NK-92 (cell line): ENCODE data around the gene PIAS4.
"Not testable (repeated sequence)": the region's sequence is repeated elsewhere in the genome, so short reads cannot be mapped to it uniquely, and the experiment has no call there.

Source experiments
- DNase-seq: peaks from one replicate; lab custom pipeline; 2025; ENCODE audit not compliant: unreplicated experiment; lab: John Stamatoyannopoulos, UW

PIAS4 gene

DNA sequence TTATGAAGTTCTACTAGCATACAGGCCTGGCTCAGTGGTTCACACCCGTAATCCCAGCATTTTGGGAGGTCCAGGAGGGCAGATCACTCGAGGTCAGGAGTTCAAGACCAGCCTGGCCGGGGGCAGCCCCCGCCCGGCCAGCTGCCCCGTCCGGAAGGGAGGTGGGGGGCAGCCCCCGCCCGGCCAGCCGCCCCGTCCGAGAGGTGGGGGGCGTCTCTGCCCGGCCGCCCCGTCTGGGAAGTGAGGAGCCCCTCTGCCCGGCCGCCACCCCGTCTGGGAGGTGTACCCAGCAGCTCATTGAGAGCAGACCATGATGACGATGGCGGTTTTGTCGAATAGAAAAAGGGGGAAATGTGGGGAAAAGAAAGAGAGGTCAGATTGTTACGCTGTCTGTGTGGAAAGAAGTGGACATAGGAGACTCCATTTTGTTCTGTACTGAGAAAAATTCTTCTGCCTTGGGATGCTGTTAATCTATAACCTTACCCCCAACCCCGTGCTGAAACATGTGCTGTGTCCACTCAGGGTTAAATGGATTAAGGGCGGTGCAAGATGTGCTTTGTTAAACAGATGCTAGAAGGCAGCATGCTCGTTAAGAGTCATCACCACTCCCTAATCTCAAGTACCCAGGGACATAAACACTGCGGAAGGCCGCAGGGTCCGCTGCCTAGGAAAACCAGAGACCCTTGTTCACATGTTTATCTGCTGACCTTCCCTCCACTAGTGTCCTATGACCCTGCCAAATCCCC lies 8.7 kb upstream of the PIAS4 start:
- DNase-seq: not testable (repeated sequence)

DNA sequence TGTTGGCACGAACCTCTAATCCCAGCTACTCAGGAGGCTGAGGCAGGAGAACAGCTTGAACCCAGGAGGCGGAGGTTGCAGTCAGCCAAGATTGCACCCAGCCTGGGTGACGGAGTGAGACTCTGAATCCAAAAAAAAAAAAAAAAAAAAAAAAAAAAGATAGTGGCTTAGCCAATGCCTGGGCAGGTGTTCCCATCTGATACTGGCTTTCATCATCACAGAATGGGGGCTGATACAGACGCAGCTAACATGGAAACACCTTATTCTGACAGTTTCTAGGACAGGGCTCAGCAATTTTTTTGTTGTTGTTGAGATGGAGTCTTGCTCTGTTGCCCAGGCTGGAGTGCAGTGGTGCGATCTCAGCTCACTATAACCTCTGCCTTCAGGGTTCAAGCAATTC lies 6.7 kb upstream of the PIAS4 start:
- not testable (repeated sequence) for DNase-seq

DNA sequence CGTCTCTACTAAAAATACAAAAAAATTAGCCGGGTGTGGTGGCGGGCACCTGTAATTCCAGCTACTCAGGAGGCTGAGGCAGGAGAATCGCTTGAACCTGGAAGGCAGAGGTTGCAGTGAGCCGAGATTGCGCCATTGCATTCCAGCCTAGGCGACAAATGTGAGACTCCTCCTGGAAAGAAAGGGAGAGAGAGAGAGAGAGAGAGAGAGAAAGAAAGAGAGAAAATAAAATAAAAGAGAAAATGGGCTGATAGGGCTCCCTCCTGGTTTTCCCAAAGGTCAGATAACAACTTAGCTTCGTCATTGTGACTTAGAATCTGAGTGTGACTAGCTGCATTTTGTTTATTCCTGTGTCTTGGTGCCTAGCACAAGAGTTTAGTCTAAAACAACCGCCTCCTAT lies 2.1 kb upstream of the PIAS4 start:
- DNase-seq: not testable (repeated sequence)

DNA sequence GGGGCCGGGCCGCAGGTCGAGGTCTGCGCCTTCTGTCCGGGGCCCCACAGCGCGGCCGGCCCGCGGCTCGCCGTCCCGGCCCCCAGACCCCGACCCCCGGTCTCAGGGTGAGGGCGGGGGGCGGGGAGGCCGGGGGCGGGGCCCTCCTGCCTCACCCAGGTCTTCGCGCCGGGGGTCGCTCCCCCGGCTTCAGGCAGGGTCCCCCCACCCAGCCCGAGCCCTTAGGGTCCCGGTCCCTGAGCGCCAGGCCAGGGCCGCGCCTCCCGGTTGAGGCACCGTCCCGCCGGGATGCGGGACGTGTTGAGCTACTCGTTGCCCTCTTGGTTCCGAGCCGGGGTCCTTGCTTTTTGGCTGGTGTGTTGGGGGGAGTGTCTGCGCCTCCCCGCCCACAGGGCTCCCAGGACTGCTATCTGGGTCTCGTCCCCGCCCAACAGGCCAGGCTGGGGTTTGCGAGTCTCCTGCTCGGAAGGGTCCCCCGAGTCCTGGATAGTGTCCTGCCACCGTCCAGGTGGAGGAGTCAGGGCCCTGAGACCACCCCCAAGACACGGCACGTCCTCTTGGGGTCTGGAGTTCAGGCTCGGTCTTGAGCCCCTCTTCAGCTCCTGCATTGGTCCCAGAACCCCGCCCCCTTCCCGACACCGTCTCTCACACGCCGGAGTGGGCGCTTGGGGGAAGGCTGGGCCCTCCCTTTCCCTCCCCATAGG lies 452 bp downstream of the PIAS4 start:
- no peak for DNase-seq

DNA sequence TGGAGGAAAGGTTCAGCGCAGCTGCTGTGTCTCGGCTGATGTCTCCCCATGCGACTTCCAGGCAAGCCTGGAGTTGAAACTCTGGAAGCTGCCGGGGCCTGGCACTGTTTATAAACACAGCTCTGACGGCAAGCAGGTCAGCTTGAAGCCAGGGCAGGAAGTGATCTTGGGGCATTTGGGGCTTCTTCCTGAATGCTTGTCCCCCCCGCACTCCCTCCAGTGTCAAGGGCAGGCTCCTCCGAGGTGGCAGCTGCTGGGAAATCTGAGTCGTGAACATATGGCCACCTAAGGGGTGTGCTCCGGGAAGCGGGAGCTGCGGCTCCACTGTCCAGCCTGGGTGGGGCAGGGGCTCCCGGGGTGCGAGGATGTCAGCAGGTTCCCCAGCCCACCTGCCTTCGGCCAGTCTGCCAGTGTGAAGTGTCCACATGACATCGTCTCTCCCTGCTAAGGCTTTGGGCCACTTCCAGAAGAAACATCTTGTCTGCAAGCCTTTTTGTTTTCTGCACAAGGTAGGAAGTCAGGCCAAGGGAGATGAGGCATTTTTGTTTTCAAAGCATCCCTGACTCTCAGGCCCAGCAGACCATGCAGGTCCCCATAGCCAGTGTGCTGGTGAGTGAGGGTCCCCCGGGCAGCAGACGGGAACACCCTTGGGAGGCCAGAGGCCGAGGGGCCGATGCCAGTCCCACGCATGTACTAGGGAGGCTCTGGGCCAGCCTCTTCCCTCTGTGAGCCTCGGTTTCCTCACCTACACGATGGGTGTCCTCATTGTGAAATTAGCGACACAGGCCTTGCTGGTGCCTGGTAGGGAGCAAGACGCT lies 2.7 kb downstream of the PIAS4 start:
- no peak for DNase-seq

DNA sequence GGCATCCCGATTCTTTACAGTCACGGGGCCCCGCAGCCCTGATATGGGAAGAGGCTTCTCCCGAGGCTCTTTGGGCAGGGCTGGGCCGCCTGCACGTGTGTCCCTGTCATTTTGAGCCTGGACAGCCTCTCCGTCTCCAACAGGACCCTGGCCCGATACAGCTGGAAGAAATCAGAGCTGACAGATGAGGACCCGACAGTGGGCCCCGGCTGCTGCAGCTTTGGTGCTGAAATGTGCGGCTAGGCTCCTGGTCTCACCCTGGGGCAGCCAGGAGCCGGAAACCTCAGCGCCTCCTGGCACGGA lies 3.2 kb downstream of the PIAS4 start:
- DNase-seq: no peak

DNA sequence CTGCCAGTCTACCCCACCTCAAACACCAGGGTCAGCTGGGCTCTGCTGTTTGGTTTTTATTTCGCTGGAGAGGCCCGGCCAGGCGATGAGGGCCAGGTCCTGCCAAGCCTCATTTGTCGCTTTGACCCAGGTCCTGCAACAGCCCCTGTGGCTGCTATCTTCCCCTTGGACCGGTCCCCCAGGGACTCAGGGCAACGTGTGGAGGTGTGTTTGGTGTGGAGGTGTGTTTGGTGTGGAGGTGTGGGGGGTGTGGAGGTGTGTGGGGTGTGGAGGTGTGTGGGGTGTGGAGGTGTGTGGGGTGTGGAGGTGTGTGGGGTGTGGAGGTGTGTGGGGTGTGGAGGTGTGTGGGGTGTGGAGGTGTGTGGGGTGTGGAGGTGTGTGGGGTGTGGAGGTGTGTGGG lies 3.9 kb downstream of the PIAS4 start:
- not testable (repeated sequence) for DNase-seq

DNA sequence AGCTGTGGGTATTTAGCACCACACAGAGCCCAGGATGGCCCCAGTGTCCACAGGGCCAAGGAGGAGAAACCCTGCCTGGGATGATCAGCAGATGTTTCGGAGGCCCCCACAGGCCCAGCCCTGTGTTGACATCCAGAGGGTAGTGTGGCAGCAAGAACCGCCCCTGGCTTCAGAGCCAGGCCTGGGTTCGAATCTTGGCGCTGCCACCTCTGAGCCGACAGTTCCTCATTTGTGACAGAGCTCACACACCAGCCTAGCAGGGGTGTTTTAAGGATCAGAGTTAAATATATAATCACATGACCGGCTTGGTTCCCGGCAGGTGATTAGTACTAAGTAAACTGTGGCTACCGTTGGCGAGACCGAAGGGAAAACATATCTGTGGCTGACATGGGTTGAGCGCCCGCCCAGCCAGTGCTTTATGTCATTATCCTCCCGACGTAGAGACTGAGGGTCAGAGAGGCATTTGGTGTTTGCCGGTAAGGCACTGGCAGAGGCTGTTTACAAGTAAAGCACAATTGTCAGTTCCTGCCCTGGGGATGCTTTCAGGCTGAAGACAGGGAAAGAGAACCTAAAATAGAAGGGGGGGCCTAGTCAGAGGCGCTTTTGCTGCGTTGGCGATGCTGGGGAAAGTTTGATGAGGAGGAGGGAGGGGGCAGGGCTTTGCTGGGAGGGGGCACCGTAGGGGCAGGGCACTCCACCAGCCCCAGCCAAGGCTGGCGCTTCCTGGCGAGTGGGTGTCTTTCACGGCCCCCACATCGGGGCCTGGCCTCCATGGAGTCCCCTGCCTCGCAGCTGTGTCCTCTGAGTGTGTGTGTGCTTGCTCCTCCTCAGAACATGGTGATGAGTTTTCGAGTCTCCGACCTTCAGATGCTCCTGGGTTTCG lies 4.8 kb downstream of the PIAS4 start:
- no peak for DNase-seq

DNA sequence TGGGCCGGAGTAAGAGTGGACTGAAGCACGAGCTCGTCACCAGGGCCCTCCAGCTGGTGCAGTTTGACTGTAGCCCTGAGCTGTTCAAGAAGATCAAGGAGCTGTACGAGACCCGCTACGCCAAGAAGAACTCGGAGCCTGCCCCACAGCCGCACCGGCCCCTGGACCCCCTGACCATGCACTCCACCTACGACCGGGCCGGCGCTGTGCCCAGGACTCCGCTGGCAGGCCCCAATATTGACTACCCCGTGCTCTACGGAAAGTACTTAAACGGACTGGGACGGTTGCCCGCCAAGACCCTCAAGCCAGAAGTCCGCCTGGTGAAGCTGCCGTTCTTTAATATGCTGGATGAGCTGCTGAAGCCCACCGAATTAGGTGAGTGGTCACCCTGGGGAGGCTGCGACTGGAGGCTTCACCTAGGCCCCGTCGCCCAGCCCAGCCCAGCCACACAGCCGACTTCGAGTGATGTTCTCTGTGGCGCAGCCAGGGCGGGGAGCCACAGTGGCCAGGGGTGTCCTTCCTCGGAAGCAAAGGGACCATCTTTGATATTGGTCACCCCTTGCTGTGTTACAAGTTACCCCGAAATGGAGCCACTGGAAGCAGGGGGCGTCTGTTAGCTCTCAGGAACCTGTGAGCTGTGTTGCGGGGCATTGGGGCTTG lies 5.6 kb downstream of the PIAS4 start:
- no peak for DNase-seq

DNA sequence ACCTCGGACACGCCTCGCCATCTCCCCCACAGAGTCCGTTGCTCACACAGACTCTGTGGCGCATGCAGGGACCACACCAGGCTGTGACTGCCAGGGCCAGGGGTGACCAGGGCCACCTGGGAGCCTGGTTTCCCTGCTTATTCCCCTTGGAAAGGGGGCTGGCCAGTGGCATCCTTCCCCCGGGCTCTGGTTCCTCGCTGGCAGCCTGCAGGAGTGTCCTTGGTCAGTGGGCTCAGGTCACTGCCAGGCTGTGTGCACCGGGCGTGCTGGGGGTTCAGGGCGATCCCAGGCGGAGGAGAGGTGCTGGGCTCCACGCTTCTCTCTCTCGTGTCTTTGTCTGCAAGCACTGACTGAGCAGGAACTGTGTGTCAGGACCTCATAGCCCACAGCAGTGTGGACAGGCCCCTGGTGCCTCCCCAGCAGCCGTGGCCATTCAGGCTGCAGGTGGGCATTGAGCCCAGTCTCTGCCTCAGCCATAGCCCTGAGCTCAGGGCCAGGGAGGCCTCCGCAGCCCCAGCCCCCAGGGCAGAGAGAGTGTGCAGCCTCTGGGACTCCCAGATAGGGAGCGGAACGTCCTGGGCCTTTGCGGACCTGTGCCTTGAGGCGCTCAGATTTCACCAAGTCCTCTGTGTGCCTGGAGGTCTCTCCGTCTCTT lies 6.5 kb downstream of the PIAS4 start:
- no peak for DNase-seq

DNA sequence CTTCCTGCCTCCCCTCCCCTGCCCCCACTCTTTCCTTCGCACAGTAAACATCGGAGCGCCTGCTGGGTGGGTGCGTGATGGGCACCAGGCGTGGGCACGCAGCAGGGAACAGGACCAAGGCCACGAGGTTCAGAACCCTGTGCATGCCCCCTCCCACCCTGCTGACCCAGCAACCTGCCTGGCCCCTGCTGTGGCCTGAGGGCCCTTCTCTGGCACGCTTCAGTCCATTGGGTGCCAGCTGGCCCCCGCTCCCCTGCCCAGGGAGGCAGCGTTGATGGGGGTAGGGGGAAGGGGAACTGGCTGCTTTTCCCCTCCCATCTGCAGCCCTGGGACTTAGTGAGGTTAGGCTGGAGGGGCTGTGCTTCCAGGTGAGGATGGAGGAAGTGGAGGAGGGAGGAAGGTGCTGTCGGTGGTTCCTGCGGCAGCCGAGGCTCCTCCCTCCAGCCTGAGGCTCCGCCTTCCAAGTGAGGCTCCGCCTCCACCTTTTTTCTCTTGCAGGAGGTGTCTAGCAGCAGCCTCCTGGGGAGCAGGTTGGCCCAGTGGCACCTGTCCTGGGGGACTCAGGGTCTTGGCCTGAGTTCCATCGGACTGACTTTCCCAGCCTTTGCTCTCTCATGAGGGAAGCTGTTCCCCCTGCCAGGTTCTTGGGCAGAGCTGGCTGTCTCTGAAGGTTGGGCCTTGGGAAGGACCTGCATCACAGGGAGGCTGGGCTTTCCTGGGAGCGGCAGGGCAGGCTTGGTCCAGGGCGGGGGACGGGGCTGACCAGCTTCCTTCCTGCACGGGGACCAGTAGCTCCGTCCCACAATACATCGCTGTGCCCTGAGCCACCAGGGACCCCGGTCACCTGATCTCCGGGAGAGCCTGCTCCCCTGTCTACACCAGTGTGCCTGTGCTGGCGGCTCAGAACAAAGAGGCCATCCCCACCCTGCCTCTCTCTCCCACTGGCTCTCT lies 7.3 kb downstream of the PIAS4 start:
- DNase-seq: no peak

DNA sequence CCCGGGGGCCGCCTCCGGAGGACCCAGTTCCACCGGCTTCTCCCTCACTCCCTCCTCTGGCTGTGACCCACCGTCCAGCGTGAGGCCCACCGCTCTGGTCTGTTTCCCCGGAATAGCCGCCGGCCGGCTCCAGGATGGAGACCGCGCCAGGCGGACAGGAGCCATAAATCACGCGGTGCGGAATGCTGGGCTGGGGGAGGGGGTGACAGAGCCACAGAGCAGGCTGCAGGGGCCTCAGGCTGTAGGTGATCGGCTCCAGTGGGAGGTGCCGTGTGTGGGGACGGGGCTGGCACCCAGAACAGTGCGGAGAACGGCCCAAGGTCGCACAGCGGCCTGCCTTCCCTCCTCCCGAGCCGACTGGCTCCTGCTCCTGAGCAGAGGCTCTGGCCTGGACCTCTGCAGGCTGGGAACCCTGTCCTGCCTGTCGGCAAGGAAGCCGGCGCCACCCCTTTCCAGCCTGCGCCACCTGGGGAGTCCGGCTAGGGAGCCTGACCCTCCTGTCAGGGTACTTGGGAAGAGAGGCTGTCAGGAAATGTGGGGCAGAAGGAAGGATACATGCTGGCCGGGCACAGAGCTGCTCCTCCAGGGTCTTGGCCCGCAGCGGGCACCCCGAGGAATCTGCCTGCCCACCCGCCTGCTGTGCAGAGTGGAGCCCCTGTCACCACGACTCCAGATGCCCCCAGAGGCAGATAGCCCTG lies 8.3 kb downstream of the PIAS4 start:
- no peak for DNase-seq

DNA sequence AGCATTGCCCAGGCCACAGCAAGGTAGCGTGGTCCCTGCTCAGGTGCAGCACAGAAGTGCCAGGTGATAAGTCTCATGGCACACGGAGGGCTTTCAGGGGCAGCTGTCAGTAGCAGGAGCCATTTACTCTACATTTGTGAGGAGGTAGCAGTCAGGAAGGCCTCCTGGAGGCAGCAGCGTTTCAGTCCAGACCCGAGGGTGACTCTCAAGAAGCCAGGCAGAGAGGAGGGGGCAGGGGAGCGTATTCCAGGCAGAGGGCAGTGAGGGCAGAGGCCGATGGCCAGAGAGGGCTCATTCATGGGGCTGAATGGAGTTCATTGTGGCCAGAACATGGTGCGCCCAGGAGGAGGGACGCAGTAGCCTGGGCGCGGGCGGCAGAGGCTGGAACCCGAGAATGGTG lies 8.9 kb downstream of the PIAS4 start:
- no peak for DNase-seq

DNA sequence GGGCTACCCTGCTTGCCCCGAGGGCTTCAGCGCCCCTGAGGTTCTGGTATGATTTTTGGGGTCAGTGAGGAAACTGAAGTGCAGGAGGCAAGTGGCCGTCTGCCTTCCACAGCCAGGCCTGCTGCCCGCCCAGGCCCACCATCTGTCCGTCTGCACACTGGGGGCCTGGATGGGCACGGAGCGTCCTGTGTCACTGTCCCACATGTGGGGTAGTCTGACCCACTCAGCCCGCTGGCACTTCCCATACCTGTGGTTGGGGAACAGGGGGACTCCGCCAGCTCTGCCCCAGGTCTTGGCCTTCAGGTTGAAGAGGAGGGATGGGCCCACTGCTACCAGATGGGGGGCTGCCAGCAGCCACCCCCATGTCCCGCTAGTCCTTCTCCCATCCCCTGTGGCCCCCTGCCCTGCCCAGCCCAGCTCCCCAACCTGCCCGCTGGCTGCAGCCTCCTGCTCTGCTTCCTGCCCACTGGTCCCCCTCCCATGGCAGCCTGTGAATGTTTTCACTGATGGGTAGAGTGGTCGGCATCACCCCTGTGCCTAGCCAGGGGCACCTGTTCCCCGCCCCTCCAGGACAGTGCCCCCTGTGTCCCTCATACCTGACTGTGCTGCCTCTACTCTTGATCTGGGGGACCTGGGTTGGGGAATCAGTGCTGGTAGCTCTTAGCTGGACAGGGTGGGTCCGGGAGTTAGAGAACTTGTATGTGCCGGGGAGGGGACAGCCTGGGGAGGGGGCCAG lies 9.5 kb downstream of the PIAS4 start:
- DNase-seq: no peak

DNA sequence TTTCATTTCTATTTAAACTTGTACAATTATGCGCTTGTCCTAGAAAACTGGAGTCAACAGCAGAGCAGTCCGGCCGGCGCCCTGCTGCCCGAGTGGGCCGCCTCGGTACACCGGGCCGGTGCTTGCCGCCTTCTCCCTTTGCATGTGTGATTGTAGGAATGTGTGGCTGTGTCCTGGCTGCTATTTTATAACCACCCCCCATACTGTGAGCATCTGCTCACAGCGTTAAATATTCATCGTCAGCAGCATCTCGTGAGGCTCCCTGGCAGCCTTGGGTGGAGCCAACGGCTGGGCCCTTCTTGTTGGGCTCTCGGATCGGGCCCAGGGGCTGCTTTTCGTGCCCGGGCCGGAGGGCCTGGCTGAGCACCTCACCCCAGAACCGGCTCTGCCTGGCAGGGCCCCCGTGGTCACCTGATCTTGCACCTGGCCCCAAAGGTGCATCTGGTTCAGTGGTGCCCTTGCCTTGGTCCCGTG lies 10.6 kb downstream of the PIAS4 start:
- no peak for DNase-seq

DNA sequence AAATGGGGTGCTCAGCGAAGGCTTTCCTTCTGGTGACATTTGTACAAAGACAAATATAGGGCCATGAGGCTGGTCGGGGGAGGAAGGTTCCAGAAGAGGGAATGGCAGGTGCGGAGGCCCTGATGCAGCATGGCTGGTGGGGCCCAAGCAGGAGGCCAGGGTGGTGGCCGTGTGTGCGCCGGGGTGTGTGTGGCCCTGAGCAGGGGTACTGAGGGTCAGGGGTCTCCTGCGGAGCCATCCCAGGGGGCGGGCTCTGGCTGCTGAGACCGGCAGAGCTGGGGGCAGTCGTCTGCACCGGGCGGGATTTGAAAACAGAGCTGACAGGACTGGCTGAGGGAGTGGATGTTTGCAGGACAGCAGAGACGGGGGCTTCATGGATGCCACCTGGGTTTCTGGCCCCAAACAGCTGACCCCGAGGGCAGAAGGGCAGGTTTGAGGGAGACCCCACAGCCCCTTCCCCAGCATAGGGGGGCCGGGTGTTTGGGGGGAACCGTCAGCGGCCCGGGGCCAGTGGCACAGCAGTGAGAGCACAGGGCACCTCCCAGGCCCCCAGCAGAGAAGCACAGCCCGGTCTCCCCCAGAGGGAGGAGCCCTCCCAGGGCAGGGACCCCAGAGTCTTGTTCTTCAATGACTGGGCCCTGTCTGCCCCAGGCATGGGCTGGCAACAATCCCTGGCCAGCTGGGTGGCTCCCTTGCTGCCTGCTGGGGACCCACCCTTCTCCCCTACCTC lies 11.4 kb downstream of the PIAS4 start:
- no peak for DNase-seq

DNA sequence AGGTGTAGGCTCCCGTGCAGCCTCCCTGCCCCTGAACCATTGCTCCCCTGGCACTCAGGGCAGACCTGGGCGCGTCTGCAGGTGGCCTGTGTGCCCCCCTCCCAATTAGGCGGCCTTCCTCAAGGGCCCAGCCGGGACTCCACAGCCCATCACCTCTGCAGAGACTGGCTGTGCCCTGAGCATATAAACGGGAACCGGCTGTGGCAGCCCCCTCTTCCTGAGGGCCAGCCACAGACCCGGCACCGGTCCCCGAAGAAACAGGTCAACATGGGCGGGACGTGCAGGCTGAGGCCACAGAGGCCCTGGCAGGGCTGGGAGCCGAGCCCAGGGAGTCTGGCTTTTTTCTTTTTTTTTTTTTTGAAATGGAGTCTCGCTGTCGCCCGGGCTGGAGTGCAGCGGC lies 12.0 kb downstream of the PIAS4 start:
- DNase-seq: no peak
